Jurkat, Clone E6-1 (cell line): ENCODE data around the gene C12orf57.

Source experiments
- DNase-seq: peaks from one replicate; pipeline ENCODE4 v3.0.0-alpha.2; 2011; ENCODE audit warnings: low read depth, low spot score
- H3K4me3 ChIP-seq: 2 replicates; pipeline ENCODE4 v1.5.1; 2011; ENCODE audit warnings: mild to moderate bottlenecking, low read length, control low read depth, moderate library complexity

Gene C12orf57

DNA sequence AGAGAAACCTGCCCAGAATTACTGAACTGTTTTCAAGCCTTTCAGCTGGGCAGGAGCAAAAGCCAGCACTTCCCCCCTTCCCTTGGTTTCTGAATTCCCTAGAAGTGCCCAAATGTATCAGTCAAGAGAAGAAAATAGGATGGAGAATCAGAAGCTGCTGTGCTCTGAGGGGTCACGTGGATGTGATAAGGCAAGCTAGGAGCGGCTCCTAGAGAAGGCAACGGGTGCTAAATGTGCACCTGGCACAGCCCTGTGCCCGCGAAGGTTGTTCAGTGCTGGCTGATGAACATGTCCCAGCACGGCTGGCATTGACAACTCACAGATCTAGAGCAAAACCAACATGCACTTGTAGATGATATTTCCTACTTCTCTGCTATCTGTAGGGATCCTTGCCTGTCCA lies 35.2 kb downstream of the C12orf57 start:
- H3K4me3 ChIP-seq = no peak overlapping the region

DNA sequence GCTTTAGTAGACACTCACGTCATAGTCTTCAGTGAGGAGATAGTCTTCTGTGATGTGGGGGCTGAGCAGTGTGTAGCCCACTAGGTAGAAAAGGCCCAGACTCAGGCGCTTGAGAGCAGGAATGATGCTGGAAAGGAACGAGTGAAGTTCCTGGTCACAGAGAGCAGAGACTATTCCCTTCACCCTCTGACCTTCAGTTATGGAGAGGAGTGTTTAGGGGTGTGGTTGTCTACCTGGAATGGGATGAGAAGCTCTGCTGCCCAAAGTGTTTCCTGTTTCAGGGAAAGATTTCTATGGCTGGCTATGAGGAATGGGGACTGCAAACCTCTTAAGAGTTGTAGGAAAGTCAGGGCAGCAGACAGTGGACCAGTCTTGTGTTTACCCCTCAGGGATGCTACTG lies 35.6 kb downstream of the C12orf57 start:
- H3K4me3 ChIP-seq = no peak overlapping the region
- DNase-seq = no peak

More for the DNA sequence above, 35.2 kb downstream of the C12orf57 start:
- no peak for DNase-seq

- H3K4me3 ChIP-seq = no peak overlapping the region
- no peak for DNase-seq
These were observed 36.3 kb downstream of the C12orf57 start for GRCh38 chr12:6980075-6980474.

GRCh38 chr12:6980740-6981139 lies 36.9 kb downstream of the C12orf57 start:
- no peak overlapping the region for H3K4me3 ChIP-seq
- DNase-seq = no peak

GRCh38 chr12:6981152-6982052 lies 37.6 kb downstream of the C12orf57 start:
- no peak for DNase-seq
- no peak overlapping the region for H3K4me3 ChIP-seq

DNA sequence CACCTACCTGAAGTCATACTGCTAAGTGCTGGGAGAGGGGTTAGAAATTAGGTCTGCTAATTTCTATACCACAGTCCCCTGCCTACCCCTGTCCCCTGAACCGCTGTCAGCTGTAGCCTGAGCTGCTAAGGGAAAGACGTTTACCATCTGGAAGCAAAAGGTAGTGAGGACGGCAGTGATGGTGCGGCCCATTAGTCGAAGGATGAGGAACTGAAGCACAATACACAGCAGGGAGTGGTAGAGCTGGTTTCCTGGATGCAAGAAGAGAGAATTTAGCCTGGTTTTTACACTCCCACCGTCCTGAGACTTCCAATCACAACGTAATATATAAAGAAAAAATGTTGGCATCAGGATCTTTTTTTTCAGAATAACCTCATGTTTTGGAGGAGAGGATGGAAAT lies 38.7 kb downstream of the C12orf57 start:
- no peak for DNase-seq
- no peak overlapping the region for H3K4me3 ChIP-seq

DNA sequence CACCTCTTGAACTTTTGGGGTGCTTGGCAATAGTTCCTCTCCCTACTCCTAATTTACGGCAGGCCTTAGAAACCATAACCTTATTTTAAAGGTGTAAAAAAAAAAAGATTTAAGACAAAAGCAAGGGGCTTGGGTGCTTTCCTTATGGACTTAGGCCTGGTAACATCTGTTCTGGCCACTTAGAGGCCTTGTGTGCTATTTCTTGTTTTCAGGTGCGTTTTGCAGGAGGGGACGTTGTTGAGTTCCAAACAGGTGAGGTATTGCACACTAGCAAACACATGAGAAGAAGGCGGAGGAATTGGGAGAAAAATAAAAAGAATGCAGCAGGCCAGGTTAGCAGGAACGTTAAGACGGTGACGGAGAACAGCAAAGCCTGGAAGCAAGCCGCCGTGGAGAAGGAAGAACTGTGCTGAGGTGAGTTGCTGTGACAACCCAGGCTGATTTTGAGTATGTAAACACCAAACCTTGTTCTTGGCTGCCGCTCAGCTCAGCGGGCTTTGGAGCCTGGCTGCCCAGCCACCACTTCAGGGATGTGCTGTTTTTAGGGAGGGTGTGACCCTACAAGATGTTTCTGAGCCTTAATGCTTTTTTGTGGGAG lies 44.2 kb downstream of the C12orf57 start:
- H3K4me3 ChIP-seq = no peak overlapping the region
- no peak for DNase-seq
